ENCODE data around the gene CORO1C.

CORO1C gene

DNA sequence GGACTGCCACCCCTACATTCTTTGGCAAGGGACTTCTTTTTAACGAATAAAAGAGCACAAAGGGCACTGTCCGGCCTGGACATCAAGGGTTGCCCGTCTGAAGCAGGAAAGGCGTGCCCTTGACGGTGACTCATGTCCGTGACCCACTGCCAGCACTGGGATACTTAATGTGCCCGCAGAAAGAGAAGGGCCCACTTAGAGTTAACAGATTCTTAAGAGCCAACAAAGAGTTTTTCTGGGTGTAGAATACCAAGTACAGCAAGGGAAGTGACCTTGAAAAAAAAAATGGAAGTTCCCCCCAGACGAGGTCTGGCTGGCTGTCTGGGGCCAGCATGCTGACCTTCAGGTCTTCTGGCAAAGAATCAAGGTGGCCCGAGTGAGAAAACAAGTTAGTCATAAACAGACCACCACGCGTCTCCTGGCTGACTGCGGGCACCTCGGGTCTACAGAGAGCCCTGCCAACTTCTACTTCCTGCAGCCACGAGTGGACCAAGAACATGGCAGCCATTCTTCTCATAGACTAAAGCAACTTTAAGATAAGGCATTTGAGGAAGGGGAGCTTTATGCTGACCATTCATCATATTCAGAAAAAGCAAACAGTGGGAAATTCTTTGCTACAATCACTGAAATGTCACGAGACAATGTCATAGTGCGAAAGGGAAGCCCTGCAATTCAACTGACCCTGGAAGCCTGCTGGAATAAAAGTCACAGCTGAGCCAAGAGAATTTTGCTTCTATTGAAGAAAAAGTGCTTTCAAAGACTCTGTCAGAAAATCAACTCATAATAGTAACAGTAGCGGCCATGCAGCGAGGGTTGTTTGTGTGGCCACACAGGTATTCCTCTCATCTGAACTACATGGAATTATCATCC lies 87.1 kb downstream of the CORO1C start:
- peaks cover 14% of the 10 kb centered on the region for H3K36me3 ChIP-seq (ENCODE audit: control insufficient read depth, insufficient read depth, low read length)
- TF ChIP-seq, protein P1, sequence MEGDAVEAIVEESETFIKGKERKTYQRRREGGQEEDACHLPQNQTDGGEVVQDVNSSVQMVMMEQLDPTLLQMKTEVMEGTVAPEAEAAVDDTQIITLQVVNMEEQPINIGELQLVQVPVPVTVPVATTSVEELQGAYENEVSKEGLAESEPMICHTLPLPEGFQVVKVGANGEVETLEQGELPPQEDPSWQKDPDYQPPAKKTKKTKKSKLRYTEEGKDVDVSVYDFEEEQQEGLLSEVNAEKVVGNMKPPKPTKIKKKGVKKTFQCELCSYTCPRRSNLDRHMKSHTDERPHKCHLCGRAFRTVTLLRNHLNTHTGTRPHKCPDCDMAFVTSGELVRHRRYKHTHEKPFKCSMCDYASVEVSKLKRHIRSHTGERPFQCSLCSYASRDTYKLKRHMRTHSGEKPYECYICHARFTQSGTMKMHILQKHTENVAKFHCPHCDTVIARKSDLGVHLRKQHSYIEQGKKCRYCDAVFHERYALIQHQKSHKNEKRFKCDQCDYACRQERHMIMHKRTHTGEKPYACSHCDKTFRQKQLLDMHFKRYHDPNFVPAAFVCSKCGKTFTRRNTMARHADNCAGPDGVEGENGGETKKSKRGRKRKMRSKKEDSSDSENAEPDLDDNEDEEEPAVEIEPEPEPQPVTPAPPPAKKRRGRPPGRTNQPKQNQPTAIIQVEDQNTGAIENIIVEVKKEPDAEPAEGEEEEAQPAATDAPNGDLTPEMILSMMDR (IDR thresholded peaks at IDR 0.05; ENCODE audit: insufficient read depth, low read length, poor library complexity, severe bottlenecking): no peak
- no peaks in the 10 kb centered on the region for H3K27me3 ChIP-seq (replicated peaks; ENCODE audit: control insufficient read depth, insufficient read depth, low read length)
- H3K4me3 ChIP-seq (replicated peaks; ENCODE audit: low read depth, low read length): no peak overlapping the region
- DNase-seq (ENCODE audit: extremely low read depth, insufficient read length): no peak

DNA sequence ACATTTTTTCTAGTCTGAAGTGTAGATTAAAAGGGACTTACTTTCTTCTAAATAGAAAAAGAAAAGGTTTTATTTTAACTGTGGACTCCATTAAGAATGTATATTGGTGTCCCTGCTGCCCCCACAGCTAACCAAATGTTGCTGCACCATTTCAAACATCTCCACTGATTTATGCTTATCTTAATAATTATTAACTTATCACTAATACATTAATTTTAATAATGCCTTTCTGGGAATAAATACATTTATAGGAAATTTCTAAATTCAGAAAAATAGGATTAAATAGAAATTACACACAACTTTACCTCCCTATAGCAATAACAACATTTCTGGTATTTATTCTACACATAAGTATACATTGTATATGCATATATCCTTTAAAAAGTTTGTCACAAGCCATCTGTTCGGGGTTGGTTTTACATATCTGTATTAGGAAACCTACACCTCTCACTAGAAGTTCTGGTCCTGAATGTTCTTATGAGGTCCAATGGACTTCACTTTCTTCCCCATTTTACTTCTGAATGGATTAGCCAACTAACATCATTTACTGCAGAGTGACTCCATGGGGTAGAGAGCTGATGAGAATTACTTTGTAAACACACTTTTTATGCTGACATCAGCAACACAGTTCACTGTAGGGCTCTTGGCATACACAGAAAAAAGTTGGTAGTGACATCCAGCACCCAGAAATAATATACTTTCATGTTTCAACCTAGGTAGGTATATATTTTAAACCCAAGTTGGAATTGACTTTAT lies 88.2 kb downstream of the CORO1C start:
- TF ChIP-seq, protein P1 (IDR thresholded peaks at IDR 0.05; ENCODE audit: insufficient read depth, low read length, poor library complexity, severe bottlenecking): no peak
- H3K36me3 ChIP-seq (ENCODE audit: control insufficient read depth, insufficient read depth, low read length): peaks cover 11% of the 10 kb centered on the region
- H3K4me3 ChIP-seq (replicated peaks; ENCODE audit: low read depth, low read length): no peak overlapping the region
- H3K27me3 ChIP-seq (replicated peaks; ENCODE audit: control insufficient read depth, insufficient read depth, low read length): no peaks in the 10 kb centered on the region
- DNase-seq (ENCODE audit: extremely low read depth, insufficient read length): no peak

DNA sequence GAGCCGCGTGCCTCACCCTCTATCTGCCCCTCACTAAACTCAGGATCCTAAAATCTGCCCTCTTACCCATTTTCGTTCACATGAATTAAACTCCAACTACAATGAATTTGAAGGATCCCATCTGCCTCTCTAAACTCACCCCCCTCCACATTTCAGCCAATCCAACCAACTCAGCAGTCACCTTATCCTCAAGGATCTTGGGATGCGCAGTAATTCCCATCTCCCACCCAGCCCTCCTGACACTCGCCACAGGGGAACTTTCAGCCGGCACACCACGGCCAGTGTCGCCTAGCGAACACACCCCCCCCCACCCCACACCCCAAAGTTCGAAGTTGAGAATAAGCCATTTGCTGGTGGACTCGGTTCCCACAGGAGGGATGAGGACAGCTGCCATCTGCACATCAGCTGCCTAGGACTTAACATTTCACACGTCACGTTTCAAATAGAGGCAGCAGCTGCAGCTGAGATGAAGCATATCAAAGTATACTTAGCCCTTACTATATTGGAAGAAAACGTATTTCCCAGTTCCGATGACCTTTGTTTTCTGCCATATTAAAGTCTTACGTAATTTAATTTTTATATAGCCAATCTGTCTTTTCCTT lies 88.9 kb downstream of the CORO1C start:
- Histone ChIP-seq H3K36me3 (ENCODE audit: control insufficient read depth, insufficient read depth, low read length) (peaks cover 8% of the 10 kb centered on the region), H3K27me3 (replicated peaks; ENCODE audit: control insufficient read depth, insufficient read depth, low read length) (no peaks in the 10 kb centered on the region), H3K4me3 (replicated peaks; ENCODE audit: low read depth, low read length) (no peak overlapping the region)
- DNase-seq (ENCODE audit: extremely low read depth, insufficient read length): no peak
- TF ChIP-seq, protein P1 (IDR thresholded peaks at IDR 0.05; ENCODE audit: insufficient read depth, low read length, poor library complexity, severe bottlenecking): no peak

DNA sequence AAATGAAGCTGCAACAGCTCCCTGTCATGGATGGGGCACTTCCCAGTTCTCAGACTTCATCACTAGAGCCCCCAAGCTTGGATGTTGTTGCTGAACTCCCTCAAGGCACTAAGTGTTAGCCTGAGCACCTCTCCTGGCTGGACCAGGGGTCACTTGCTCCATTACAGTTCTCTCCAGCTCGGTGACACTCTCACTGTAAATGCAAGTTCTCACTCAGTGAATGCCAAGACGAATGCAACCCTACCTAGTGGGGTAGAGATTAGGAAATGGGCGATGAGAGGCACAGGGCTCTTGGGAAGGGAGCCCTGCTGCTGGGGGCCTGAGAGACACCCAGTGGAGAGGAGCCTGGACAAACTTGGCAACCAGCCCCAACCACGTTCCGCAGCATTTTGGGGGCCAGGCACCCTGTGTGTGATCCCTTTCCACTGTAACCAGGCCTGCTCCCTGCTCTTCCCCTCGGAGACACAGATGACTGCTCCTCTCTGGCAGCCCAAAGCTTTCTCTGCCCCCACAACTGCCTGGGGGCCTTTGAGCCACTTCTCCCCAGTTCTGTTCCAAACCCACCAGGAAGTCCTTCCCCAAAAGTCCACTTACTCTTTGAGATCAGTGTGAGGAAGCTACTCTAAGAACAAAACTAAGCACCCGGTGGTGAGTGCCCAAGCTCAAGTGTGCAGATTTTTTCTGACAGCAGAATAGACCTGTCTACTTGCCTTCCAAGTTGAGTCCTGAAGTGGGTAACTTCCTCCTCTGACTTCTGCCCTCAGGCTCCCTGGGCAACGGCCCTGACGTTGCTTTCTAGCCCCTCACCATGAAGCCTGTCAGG lies 89.7 kb downstream of the CORO1C start:
- Histone ChIP-seq H3K27me3 (replicated peaks; ENCODE audit: control insufficient read depth, insufficient read depth, low read length) (no peaks in the 10 kb centered on the region), H3K36me3 (ENCODE audit: control insufficient read depth, insufficient read depth, low read length) (peaks cover 8% of the 10 kb centered on the region), H3K4me3 (replicated peaks; ENCODE audit: low read depth, low read length) (no peak overlapping the region)
- DNase-seq (ENCODE audit: extremely low read depth, insufficient read length): no peak
- TF ChIP-seq, protein P1 (IDR thresholded peaks at IDR 0.05; ENCODE audit: insufficient read depth, low read length, poor library complexity, severe bottlenecking): no peak

DNA sequence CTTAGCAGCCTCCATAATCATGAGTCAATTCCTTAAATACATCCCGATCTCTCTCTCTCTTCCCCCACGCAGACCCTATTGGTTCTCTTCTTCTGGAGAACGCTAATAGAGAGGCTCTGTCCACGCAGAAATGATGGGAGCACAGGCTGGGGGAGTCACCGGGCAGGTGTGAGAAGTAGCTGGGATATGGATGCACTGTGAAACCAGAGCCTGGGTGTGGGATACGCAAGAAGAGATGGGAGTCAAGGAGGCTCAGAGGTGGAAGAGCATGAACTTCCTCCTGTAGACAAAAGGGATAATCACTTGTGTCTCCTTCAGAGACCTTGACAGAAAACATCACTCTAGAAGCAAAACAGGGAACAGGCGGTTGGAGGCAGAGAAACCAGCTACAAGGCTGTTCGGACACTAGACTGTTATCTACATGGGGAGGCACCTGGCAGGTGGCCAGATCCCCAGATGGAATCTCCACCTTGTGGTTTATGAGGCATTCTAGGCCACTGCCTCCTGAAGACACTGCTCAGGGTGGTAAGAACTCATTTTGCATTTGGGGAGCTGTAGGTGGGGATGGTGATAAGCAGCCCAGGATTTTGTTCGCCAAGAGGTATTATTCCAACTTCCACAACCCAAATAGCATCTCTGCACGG lies 90.4 kb downstream of the CORO1C start:
- H3K4me3 ChIP-seq (replicated peaks; ENCODE audit: low read depth, low read length): no peak overlapping the region
- TF ChIP-seq, protein P1 (IDR thresholded peaks at IDR 0.05; ENCODE audit: insufficient read depth, low read length, poor library complexity, severe bottlenecking): no peak
- DNase-seq (ENCODE audit: extremely low read depth, insufficient read length): no peak
- H3K36me3 ChIP-seq (ENCODE audit: control insufficient read depth, insufficient read depth, low read length): peaks cover 3% of the 10 kb centered on the region
- H3K27me3 ChIP-seq (replicated peaks; ENCODE audit: control insufficient read depth, insufficient read depth, low read length): no peaks in the 10 kb centered on the region
